Cardiac septum (tissue), 1 donor: ENCODE results near the gene CASP9. TPM values are rescaled to one million over a fixed set of nuclear protein-coding genes. Genes with fewer than 3 reads are reported as not detected.

Experiments
- DNase-seq: peaks from one replicate; pipeline ENCODE4 v3.0.0-alpha.2; 2020; ENCODE audit warnings: low spot score
- intact Hi-C: fragments of 100-400 bp; cut with DNase I; formaldehyde crosslinking; loops from one replicate; pipeline ENCODE4 v1.14.0; 2022
- long read RNA-seq: library from polyadenylated mRNA; unstranded; transcript quantifications from one replicate; pipeline ENCODE4 v2.0.0, GENCODE V29; 2021
- total RNA-seq: library from RNA; stranded (reverse); fragmentation: NEBNext Ultra II Directional; extraction: Animal tissue kit (Norgen Biotek cat#: 25700); gene quantifications from one replicate; pipeline ENCODE4 v1.2.1, GENCODE V29; 2021
- donor health status: DM: no; HTN: no; CAD: no.

Gene CASP9
- total RNA-seq = 10.6 TPM
- long read RNA-seq, transcript CASP9-201 (9 exons, 2,019 nt) = major isoform, 9 of 18 reads
- long read RNA-seq, partial matches to known transcripts = 2 of 18 reads
- long read RNA-seq, other reads (novel, unspliced or antisense) = 6 of 18 reads

GRCh38 chr1:15524021-15524282 lies at the start of gene CASP9:
Gene CASP9 (minus strand): TSS chr1:15524215. CDS start chr1:15524200, 15 bp downstream.
- no peak for DNase-seq
- intact Hi-C loops = no loop called here

DNA sequence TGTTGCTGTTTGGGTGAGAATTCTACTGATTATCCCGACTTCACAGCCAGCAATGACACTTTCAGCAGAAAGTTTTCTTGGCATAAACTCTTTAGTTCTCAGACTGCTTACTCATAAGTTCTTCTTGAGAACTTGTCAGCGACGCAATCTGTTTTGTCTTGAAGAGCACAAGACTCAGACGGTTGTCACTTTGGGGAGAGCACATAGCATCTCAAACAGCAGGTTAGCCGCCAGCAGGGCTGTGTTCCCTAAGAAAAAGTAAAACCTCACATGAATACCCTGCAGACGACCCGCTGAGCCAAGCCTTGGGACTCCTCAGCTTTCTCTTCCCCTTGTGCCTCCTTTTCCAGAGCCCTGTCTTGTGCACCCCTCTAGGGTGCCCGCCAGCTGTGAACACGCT lies 49.5 kb upstream of the CASP9 start:
- intact Hi-C loops = no loop called here
- no peak for DNase-seq

GRCh38 chr1:15571266-15571665 lies 47.3 kb upstream of the CASP9 start:
- DNase-seq = no peak
- intact Hi-C loops = no loop called here

GRCh38 chr1:15570861-15571260 lies 46.8 kb upstream of the CASP9 start:
- no peak for DNase-seq
- intact Hi-C loops = no loop called here

DNA sequence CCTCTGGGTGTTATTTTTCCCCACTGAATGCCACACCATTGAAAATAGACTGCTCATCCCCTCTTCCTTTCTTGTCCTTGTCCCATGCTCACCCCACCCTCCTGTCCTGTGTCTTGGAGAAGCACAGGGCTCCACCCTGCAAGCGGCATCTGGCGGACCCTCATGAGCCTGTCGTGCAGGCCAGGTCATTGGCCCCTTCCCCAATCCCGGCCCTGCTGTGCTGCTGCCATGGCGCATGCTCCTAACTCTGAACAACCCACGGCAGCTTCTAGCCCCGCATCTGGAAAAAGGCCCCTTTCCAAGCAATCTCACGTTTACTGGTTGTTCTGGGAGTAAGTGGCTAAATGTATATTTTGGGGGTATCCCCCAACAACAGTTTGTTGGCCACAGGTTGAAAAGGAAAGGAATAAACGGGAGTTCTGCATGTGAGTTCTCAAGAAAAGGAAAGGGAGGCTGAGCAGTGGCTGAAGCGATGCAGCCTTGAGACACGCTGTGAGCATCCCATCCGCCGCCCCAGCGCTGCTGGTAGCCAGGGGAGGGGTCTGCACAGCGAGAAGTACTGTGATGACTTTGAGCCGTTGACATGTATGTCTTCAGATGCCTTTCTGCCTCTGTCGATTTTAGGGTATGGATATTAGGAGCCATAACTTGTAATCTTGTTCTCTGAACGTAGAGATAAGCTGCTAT lies 44.5 kb upstream of the CASP9 start:
- no peak for DNase-seq
- intact Hi-C loops = no loop called here

- intact Hi-C loops = no loop called here
- DNase-seq = no peak
Measured at GRCh38 chr1:15559189-15559810, 35.3 kb upstream of the CASP9 start.

GRCh38 chr1:15558516-15558915 lies 34.5 kb upstream of the CASP9 start:
- intact Hi-C loops = no loop called here

DNA sequence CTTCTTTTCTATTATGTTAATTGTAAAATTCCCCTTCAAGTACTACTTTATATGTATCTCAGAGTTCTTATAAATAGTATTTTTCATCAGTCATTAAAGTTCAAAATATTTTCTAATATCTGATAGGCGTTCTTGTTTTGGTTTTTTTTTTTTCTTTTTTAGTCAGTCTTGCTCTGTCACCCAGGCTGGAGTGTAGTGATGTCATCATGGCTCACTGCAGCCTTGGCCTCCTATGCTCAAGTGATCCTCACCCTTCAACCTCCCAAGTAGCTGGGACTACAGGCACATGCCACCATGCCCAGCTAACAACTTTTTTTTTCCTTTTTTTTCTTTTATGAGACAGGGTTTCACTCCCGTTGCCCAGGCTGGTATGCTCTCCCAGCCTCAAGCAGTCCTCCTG lies 33.6 kb upstream of the CASP9 start:
- no peak for DNase-seq
- intact Hi-C loops = no loop called here

More at GRCh38 chr1:15558516-15558915, 34.5 kb upstream of the CASP9 start:
- no peak for DNase-seq

GRCh38 chr1:15557008-15557407 lies 33.0 kb upstream of the CASP9 start:
- intact Hi-C loops = no loop called here
- DNase-seq = no peak

GRCh38 chr1:15550573-15550972 lies 26.6 kb upstream of the CASP9 start:
- intact Hi-C loops = no loop called here
- no peak for DNase-seq

DNA sequence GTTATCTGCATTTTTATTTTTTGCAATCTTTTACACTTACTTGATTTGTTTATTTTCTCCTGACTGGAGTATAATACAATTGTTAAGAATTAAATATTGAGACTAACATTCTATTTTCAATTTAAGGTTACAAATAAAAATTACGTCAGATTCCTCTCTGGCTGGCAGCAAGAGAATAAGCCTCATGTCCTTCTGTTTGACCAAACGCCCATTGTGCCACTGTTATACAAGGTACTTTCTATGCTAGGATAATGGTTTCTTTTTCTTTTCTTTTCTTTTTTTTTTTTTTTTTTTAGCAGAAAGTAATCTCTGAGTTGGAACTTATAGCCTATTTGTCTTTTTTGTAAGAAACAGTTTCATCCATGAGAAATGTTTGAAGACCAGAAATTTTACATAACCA lies 22.6 kb upstream of the CASP9 start:
- intact Hi-C loops = no loop called here
- no peak for DNase-seq

DNA sequence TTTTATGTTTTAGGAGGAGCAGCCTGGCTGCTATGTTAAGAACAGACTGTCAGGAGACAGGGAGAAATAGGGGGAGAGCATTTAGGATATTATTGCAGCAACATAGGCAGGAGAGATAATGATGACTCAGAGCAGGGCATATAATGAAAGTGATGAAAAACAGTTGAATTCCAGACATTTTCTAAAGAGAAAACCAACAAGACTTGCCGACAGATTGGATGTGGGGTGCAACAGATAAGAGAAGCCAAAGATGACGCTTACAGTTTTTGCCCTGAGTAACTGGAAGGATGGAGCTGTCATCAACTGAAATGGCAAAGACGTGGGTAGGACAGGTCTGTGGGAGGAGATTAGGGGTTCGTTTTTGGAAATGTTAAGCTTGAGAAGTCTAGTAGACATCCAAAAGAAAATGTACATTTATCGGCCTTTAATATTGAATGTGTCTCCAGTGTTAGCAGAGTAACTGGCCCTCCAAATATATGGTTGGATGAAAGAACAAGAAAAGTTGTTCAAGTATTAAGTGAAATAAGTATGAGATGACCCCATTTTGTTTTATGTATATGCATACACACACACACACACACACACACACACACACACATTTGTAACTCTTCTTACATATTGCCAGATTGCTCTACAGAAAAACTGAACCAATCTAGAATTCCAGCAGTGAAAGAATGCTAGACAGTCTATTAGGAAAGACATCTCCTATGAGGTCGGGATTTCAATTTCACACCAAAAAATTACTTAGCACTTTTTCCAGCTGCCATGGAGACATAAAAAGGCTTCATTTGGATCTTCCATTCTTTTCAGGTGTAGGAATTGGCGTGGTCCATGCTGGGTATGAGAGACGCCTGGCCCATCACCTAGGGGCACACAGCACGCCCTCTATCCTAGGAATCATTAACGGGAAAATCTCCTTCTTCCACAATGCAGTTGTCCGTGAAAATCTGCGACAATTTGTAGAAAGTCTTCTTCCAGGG lies 19.9 kb upstream of the CASP9 start:
- intact Hi-C loops = no loop called here
- no peak for DNase-seq

DNA sequence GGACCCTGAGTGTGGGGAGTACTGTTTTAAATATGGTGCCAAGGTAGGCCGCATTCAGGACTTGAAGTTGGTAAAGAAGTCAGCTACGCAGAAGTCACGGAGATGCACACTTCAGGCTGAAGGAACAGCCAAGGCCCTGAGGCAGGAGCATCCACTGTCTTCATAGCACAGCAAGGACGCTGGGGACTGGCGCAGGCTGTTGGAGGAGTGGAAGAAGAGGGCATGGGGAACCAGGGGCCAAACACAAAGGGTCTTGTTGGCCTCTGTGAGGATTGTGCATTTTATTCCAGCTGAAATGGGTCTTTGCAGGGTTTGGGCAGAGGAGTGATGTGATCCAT lies 19.2 kb upstream of the CASP9 start:
- DNase-seq = no peak
- intact Hi-C loops = no loop called here

- no peak for DNase-seq
- intact Hi-C loops = no loop called here
Measured at GRCh38 chr1:15542388-15543250, 18.6 kb upstream of the CASP9 start.

DNA sequence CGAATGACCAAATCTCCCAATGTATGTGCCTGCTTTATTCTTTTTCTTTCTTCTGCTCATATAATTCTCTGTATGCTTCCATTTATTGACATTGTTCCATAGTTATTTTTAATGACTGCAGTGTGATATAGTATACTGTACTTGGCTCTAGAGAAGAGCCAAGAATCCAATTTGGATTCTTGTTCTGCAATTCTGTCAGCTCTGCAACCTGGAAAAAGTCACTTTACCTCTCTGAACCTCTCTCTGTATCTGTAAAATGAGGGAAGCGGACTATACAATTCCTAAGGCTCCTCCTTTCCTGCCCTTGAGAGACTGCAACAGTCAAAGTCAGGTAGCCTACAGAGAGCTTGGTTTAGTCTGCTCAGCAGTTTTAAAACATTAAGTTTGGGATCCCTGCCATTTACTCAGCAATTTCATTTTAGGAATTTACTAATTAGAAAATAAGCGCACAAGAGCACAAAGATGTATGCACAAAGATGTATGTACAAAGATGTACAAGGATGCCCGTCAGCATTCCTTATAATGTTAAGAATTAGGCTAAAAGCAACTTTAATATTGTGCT lies 17.3 kb upstream of the CASP9 start:
- intact Hi-C loops = no loop called here

GRCh38 chr1:15540186-15540585 lies 16.2 kb upstream of the CASP9 start:
- DNase-seq = no peak
- intact Hi-C loops = no loop called here

More for the DNA sequence above, 17.3 kb upstream of the CASP9 start:
- DNase-seq = no peak

- intact Hi-C loops = no loop called here
- DNase-seq = no peak
Measured at GRCh38 chr1:15538771-15539170, 14.8 kb upstream of the CASP9 start.

GRCh38 chr1:15531682-15532081 lies 7.7 kb upstream of the CASP9 start:
- intact Hi-C loops = no loop called here

DNA sequence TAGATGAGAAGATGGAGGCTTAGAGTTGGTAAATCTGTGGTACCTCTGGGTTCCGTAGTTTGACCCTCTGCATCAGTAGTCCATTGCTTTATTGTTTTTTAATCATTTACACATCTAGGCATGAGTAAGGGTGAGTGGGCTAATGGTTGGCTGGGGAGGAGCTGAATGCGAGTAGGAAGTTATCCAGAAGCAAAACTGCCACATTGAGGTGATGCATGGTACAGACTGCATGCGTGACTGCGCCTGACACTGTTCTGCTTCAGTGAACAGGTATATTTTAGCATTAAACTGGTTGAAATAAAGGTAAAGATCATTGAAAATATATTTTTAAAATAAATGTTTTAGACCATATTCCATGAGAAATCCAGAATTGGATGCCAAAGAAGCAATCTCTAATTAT lies 7.0 kb upstream of the CASP9 start:
- DNase-seq = no peak
- intact Hi-C loops = no loop called here

More at GRCh38 chr1:15531682-15532081, 7.7 kb upstream of the CASP9 start:
- no peak for DNase-seq
